ENCODE data around the gene VANGL2. TPM values are rescaled to one million over a fixed set of nuclear protein-coding genes. Genes with fewer than 3 reads are reported as not detected.
A peak's percentile ranks its signal among the peaks of the same experiment; 100 is the strongest.

Gene VANGL2
- total and polyA plus RNA-seq, 9 of the 15 experiments (the other 6 are each of a cell fraction or from before 2014, with no cell fraction given), result 0.28 to 4.0 (median 0.98) TPM

GRCh38 chr1:160400646-160401486 lies 502 bp downstream of the VANGL2 start (continued):
- TF ChIP-seq IRF9 (tag; IDR thresholded peaks at IDR 0.05), result no peak
- TF ChIP-seq THAP12 (CRISPR knock-in tag; IDR thresholded peaks at IDR 0.05), result no peak
- TF ChIP-seq NR2F6 (CRISPR knock-in tag; IDR thresholded peaks at IDR 0.05), result no peak
- peak; percentile 15 for TF ChIP-seq RBBP5 (IDR thresholded peaks at IDR 0.05; ENCODE audit: borderline replicate concordance, insufficient read depth, low read length, poor library complexity, severe bottlenecking)
- peak in 1 of 2 experiments; percentile 35; a peak in 1 of 4 replicates for TF ChIP-seq KDM1A (IDR thresholded peaks at IDR 0.05)
- TF ChIP-seq MXI1 (IDR thresholded peaks at IDR 0.05; ENCODE audit: low read depth, low read length), result no peak
- no peak for TF ChIP-seq TCF15 (CRISPR knock-in tag; IDR thresholded peaks at IDR 0.05)
- TF ChIP-seq NFATC3 (IDR thresholded peaks at IDR 0.05), result no peak
- TF ChIP-seq GABPA (tag; conservative IDR thresholded peaks at IDR 0.05; ENCODE audit: low read depth), result peak; percentile 40; the same call in 1 of the 2 replicates
- TF ChIP-seq ZNF23 (CRISPR knock-in tag; IDR thresholded peaks at IDR 0.05), result no peak
- TF ChIP-seq SNIP1 (IDR thresholded peaks at IDR 0.05; ENCODE audit: low read depth), result no peak
- no peak for TF ChIP-seq TGIF2 (CRISPR knock-in tag; IDR thresholded peaks at IDR 0.05)
- TF ChIP-seq AFF1 (IDR thresholded peaks at IDR 0.05; ENCODE audit: low read depth in 1 of 2, partially characterized antibody in 2 of 2), result no peak
- TF ChIP-seq ZNF347 (CRISPR knock-in tag; IDR thresholded peaks at IDR 0.05; ENCODE audit: low read depth), result no peak
- no peak for TF ChIP-seq XRCC3 (IDR thresholded peaks at IDR 0.05)
- no peak for TF ChIP-seq SIN3B (IDR thresholded peaks at IDR 0.05; ENCODE audit: low read depth)
- no peak for TF ChIP-seq SIX5 (IDR thresholded peaks at IDR 0.05; ENCODE audit: borderline replicate concordance in 1 of 2, insufficient read depth in 1 of 2, low read depth in 1 of 2, low read length in 2 of 2)
- no peak for TF ChIP-seq ZBTB9 (CRISPR knock-in tag; IDR thresholded peaks at IDR 0.05)

Data from K562 (cell line).